Activated gamma-delta T cell treated with anti-CD3 and anti-CD28 coated beads, Interleukin-2, amount 50 U/mL, for 16 hours (primary cell): Measurements from ENCODE around the gene MRPL23.

Experiments
- DNase-seq: peaks from one replicate; pipeline ENCODE4 v3.0.0-alpha.2; 2020; ENCODE audit warnings: low read depth

Gene MRPL23

GRCh38 chr11:1946812-1947484, at the start of gene MRPL23:
TSS of gene MRPL23 (plus strand) at chr11:1947332. CDS start at chr11:1947363, 31 bp downstream.
- no peak for DNase-seq

GRCh38 chr11:1899090-1899489, 48.0 kb upstream of the MRPL23 start:
- DNase-seq = no peak

- DNase-seq = no peak
These were observed 47.4 kb upstream of the MRPL23 start for GRCh38 chr11:1899686-1900085.

- DNase-seq = no peak
These were observed 41.0 kb upstream of the MRPL23 start for GRCh38 chr11:1906181-1906580.

- DNase-seq = no peak
These were observed 40.3 kb upstream of the MRPL23 start for GRCh38 chr11:1906611-1907423.

- DNase-seq = no peak
These were observed 38.5 kb upstream of the MRPL23 start for GRCh38 chr11:1908618-1909017.

- no peak for DNase-seq
These were observed 37.6 kb upstream of the MRPL23 start for GRCh38 chr11:1909524-1909923.

GRCh38 chr11:1912289-1912878, 34.7 kb upstream of the MRPL23 start:
- no peak for DNase-seq

- no peak for DNase-seq
These were observed 33.7 kb upstream of the MRPL23 start for GRCh38 chr11:1913271-1914060.

GRCh38 chr11:1915795-1916131, 31.4 kb upstream of the MRPL23 start:
- no peak for DNase-seq

- no peak for DNase-seq
These were observed 30.8 kb upstream of the MRPL23 start for GRCh38 chr11:1916132-1916985.

- no peak for DNase-seq
These were observed 30.1 kb upstream of the MRPL23 start for GRCh38 chr11:1916986-1917522.

- DNase-seq = no peak
These were observed 29.4 kb upstream of the MRPL23 start for GRCh38 chr11:1917523-1918435.

- no peak for DNase-seq
These were observed 28.5 kb upstream of the MRPL23 start for GRCh38 chr11:1918436-1919315.

GRCh38 chr11:1919391-1920127, 27.6 kb upstream of the MRPL23 start, which contains the start of gene TNNT3:
TSS of gene TNNT3 (plus strand) at chr11:1919703. CDS start at chr11:1922875, 3,172 bp downstream.
- no peak for DNase-seq

- DNase-seq = no peak
These were observed 26.8 kb upstream of the MRPL23 start for GRCh38 chr11:1920128-1920908.

GRCh38 chr11:1920909-1921573, 26.1 kb upstream of the MRPL23 start:
- no peak for DNase-seq
